GM12801 (cell line): ENCODE results near the gene ADD1.

Experiments used
- CTCF ChIP-seq: IDR thresholded peaks from one replicate; pipeline ENCODE4 v1.5.1; 2011; ENCODE audit warnings: control low read depth; ENCODE audit not compliant: insufficient read length; ENCODE audit errors: extremely low read depth

The ADD1 gene

DNA sequence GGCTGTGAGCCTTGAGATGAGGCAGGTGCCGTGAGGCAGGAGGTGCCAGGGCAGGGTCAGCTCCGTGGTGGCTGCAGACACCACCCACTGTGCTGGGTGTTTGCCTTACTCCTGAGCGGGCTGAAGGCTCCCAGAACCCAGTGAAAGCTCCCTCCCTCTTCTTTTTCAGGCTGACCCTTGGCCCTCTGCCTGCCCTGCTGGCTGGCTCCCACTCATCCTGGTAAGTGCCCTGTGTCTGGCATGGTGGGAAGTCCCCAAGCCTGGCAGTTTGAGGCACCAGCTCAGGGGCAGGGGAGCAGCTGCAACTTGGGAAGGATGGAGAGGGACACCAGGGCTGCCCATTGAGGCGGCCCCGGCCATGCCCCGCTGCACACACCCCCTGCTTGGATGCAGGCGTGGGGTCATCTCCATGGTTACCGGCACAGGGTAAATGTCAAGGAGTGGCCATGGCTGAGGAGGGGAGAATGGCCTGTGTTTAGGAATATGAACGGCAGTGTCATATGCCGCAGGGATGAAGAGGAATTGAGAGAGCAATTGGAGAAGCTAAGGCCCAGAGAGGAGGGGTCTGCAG, 33.9 kb upstream of the ADD1 start:
- no peak for TF ChIP-seq CTCF

- no peak for TF ChIP-seq CTCF
These were observed 33.3 kb upstream of the ADD1 start for GRCh38 chr4:2810388-2810787.

- TF ChIP-seq CTCF = no peak
These were observed 31.6 kb upstream of the ADD1 start for GRCh38 chr4:2811830-2812611.

DNA sequence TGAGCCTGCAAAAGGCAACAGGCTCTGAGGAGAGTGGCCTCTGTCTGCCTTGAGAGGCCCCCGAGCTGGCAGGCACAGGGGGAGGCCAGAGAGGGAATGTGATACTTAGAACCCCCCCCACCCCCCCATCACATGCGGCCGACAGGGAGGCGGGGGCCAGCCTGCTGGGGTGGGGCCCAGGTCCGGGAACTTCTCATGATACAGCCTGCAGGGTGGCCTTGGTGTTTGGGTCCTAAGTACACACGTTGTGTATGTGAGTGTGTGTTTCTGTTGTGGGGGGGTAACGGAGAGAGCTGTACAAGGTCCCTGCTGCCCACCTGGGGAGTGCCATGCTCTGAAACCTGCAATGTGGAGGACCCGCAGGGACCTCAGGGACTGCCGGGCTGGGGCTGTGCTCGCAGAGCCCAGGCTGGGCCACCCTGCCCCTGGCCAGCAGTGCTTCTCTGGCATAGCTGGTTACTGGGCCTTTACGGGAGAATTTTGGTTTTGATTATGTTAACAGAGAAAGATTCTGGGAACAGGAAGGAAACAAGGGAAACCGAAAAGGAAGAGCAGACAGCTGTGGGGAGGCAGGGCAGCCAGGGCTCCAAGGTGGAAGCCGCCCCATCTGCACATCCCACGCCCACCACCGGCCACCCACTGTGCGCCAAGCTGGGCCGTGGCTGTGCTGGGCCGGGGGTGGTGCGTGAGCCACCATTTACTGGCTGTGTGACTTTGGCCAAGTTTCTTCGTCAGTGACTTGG, 30.9 kb upstream of the ADD1 start:
- TF ChIP-seq CTCF = no peak

GRCh38 chr4:2813446-2814405, 29.9 kb upstream of the ADD1 start:
- no peak for TF ChIP-seq CTCF

DNA sequence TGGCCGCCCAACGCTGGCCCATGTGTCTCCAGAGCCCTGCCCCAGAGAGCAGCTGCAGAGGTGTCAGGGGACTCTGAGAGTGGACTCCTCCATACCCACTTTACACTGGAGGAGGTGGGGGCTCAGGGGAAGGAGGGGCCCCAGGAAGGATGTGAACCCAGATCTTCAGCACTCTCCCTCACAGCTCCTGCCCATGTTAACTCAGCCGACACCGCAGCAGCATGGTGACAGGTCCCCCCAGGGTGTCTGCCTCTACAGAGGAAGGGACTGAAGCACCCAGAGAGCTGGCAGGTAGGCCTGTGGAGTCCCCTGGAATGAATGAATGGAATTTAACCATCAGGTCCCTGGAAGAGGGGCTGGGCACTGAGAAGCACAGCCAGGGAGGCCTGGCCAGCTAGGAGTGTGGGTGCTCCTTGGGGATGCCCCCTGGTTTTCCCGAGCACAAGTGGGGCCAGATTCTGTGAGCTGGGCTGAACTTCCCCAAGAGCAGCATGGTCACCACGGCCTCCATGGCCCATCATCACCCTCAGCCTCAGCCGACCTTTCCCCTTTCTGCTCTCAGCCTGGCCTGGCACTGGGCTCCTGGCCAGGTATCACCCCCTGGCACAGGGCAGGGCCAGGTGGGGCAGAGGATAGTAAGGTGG, 28.9 kb upstream of the ADD1 start:
- TF ChIP-seq CTCF = no peak
